GM19468 (cell line): ENCODE results near the gene HIC1.

Source experiments
- ATAC-seq: cut with Tn5 transposase; IDR thresholded peaks from one replicate; pipeline ENCODE4 v1.9.1; 2021; ENCODE audit warnings: mild to moderate bottlenecking, moderate library complexity, moderate number of reproducible peaks; ENCODE audit not compliant: unreplicated experiment; ENCODE audit errors: extremely low read depth

HIC1 gene

DNA sequence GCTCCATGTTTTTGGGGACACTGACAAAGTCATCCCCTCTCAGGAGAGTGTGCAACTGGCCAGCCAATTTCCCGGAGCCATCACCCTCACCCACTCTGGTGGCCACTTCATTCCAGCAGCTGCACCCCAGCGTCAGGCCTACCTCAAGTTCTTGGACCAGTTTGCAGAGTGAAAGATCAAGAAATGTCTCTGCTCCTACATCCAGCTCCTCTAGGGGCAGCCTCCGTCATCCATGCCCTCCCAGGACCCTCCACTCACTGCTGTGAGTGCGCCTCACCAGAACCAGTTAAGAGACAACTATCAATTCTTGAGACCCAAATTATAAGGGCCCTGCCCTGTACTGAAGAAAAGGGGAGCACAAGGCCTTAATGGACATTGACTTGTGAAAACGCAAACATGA is 12.0 kb upstream of the HIC1 start:
- no peak for ATAC-seq

DNA sequence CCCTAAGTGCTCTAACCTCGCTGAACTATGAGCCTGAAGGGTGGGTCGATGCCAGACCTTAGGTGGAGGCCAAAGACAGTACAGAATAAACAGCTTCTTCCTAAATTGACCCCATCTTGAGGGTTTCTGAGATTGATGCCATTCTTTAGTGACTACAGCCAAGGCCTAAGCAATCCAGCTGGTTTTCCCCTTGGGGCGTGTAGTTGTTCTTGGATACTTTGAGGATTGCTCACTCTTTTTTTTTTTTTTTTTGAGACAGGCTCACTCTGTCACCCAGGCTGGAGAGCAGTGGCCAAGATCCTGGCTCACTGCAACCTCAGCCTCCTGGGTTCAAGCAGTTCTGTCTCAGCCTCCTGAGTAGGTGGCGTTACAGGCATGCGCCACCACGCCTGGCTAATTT is 11.1 kb upstream of the HIC1 start:
- ATAC-seq = no peak

DNA sequence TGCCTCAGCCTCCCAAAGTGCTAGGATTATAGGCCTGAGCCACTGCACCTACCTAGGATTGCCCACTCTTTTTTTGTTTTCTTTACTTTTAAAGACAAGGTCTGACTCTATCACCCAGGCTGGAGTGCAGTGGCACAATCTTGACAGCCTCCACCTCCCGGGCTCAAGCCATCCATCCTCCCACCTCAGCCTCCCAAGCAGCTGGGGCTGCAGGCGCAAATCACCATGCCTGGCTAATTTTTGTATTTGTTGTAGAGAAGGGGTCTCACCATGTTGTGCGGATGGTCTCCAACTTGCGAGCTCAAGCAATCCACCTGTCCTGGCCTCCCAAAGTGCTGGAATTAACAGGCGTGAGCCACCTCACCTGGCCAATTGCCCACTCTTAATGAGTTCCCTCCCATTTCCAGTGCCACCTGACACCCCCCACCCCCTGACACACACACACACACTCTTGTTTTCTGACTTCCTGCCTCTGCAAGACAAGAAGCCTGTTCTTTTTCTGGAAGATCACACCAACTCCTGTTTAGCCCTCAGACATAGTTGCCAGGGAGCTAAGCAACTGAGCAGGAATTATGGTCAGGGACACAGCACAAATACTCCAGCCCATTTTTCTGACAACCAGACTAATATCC is 10.5 kb upstream of the HIC1 start:
- no peak for ATAC-seq

DNA sequence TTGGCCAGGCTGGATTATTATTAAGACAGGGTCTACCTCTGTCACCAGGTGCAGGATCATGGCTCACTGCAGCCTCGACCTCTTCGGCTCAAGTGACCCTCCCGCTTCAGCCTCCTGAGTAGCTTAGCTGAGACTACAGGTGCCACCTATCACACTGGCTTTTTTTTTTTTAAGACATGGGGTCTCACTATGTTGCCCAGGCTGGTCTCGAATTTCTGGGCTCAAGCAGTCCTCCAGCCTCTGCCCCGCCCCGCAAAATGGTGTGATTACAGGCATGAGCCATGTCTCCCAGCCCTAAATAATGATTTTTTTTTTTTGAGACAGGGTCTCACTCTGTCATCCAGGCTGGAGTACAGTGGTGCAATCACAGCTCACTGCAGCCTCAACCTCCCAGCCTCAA is 7.3 kb upstream of the HIC1 start:
- ATAC-seq = no peak

DNA sequence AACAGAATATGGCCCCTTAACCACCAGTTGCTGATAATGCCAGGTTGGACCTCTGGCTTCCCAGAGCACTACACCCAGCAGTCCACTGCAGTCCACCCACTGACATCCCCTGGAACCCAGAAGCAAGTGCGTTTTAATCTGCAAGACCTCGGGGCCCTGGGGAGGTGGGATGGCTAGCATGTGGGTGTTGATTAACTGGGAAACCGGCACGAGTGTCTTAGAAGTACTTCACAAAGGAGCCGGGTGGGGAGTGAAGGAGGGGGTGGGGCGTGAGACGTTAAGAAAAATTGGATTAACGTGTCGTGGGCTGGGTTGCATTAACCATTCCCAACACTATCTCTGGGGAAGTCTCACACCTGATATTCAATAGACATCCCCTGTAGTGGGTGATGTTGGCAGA is 6.1 kb upstream of the HIC1 start:
- no peak for ATAC-seq

DNA sequence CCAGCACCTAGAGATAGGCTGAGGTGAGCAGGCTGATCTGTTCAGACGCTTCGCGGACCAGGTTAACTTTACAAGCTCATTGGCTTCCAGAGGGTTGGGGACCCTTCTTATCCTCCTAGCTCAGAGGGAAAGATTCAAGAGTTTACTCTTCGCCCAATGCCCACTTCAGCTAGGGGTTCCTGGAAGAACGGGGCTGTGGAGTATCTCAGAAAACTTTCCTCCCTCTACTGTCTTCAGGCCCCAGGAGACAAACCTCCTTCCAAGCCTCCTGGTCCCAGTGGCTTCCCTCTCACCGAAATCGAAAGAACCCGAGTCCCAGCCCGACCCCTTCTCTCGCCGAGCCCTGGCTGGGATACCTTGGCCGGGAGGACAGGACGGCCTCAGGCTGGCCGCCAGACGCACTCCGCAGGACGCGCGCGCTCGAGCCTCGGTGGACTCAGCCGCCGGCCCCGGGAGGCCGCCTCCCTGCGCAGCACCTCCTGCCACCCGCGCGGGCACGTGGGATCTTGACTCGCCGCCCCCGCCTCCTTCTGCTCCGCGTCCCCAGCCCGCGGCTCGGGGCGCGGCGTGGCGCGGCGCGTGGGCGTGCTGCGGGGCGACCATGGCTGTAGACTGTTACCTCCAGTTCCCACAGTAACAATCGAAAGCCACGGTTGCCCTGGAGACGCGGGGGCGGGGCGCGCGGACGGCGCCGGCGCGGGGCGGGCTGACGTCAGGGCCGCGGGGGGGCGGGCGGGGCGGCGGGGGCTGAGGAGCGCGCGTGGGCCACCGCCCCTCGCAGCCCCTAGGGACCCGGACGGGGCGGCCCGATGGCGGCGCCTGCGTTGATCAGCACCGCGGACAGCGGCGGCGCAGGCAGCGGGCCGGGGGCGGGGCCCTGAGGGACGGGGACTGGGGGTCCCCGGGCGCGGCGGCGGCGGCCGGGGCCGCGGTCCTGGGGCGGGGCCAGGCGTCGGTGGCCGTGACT is 5.3 kb upstream of the HIC1 start:
- ATAC-seq = peak; percentile 48

DNA sequence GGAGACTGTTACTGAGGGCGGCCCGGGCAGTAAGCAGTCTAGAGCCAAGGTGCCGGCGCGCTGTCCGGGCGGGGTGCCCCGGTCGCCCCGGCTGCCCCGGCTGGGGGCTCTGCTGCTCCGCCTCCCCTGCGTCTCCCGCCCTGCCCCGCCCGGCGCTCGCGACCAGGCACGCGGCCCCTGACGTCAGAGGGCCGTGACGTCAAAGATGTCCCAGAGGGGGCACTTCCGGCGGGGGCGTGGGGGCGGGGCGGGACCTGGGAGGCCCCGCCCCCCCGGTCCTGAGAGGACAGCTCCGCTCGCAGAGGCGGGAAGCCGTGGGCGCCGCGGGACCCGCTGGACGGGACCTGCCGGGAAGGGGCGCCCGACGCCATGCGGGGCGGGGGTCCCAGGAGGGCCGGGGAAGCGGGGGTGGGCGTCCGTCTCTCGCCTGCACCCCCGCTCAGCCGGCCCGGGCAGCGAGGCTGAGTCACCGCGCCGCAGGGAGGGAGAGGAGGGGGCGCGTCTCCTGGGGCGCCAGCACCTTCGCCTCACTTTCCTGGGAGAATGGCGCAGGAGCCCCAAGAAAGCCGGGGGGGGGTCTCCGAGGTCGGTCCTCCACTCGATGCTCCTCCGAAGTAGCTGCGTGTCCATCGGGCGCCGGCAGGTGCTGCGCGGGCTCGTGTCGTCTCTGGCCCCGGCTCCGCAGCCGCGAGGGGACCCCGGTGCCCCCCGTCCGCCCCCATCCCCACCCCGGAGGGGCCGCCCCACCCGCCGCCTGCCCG is 4.4 kb upstream of the HIC1 start:
- ATAC-seq = peak; percentile 6

- no peak for ATAC-seq
These were observed 3.6 kb upstream of the HIC1 start for GRCh38 chr17:2051061-2051932.

- ATAC-seq = no peak
These were observed 2.9 kb upstream of the HIC1 start for GRCh38 chr17:2051933-2052559.

DNA sequence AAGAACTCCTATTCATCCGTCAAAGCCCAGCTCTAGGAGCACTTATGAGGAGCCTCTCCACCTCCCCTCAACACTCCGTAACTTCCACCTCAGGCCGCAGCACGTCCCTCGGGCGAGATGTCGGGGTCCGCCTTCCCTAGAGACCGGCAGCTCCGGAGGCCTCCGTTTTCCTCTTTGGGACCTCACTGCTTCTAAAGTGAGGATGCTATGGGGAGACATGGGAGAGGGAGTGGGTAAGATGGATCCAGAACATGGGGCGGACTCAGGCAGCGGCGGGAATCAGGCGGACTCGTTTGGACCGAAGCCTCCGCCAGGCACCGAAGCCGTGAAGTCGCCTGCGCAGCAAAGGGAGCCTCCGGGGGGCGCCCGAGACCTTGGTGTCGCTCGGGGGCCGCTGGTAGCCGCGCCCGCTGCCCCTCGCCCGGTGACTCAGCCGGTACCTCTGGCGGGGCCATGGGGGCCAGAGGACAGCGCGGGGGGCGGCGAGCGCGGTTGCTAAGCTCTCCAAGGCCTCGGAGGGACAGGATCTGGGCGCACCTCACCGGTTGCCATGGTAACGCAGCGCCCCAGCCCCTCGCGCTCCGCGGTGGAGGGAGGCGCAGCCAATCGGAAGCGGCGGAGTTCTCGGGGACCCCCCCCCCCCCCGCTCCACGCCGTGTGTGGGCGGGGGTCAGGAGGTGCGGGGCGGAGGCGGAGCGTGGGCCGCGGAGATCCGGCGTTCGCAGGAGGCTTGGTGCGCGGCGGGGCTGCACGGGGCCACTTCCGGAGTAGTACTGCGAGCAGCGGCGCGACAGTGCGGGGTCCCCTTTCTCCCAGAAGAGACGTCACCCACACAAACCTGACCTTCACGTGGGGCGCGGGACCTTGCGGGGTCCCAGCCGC is 1.3 kb upstream of the HIC1 start:
- no peak for ATAC-seq

DNA sequence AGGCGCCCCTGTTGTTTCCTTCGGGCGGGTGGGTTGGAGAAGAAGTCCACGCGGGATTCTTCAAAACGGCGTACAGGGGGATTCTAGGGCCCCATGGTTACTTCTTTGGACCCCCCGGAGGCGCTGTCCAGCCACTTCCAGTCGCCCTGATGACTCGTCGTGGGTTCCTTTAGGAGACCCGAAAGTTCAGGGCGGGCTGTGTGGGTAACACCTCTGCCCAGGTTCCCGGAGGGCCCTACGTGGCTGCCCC is 716 bp upstream of the HIC1 start:
- no peak for ATAC-seq

- ATAC-seq = no peak
These were observed 646 bp downstream of the HIC1 start for GRCh38 chr17:2055292-2056205.

DNA sequence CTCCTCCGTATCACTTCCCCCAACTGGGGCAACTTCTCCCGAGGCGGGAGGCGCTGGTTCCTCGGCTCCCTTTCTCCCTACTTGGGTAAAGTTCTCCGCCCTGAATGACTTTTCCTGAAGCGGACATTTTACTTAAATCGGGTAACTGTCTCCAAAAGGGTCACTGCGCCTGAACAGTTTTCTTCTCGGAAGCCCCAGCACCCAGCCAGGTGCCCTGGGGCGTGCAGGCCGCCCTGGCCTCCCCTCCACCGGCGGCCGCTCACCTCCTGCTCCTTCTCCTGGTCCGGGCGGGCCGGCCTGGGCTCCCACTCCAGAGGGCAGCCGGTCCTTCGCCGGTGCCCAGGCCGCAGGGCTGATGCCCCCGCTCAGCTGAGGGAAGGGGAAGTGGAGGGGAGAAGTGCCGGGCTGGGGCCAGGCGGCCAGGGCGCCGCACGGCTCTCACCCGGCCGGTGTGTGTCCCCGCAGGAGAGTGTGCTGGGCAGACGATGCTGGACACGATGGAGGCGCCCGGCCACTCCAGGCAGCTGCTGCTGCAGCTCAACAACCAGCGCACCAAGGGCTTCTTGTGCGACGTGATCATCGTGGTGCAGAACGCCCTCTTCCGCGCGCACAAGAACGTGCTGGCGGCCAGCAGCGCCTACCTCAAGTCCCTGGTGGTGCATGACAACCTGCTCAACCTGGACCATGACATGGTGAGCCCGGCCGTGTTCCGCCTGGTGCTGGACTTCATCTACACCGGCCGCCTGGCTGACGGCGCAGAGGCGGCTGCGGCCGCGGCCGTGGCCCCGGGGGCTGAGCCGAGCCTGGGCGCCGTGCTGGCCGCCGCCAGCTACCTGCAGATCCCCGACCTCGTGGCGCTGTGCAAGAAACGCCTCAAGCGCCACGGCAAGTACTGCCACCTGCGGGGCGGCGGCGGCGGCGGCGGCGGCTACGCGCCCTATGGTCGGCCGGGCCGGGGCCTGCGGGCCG is 1.6 kb downstream of the HIC1 start:
- no peak for ATAC-seq

DNA sequence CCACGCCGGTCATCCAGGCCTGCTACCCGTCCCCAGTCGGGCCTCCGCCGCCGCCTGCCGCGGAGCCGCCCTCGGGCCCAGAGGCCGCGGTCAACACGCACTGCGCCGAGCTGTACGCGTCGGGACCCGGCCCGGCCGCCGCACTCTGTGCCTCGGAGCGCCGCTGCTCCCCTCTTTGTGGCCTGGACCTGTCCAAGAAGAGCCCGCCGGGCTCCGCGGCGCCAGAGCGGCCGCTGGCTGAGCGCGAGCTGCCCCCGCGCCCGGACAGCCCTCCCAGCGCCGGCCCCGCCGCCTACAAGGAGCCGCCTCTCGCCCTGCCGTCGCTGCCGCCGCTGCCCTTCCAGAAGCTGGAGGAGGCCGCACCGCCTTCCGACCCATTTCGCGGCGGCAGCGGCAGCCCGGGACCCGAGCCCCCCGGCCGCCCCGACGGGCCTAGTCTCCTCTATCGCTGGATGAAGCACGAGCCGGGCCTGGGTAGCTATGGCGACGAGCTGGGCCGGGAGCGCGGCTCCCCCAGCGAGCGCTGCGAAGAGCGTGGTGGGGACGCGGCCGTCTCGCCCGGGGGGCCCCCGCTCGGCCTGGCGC is 2.4 kb downstream of the HIC1 start:
- ATAC-seq = no peak

DNA sequence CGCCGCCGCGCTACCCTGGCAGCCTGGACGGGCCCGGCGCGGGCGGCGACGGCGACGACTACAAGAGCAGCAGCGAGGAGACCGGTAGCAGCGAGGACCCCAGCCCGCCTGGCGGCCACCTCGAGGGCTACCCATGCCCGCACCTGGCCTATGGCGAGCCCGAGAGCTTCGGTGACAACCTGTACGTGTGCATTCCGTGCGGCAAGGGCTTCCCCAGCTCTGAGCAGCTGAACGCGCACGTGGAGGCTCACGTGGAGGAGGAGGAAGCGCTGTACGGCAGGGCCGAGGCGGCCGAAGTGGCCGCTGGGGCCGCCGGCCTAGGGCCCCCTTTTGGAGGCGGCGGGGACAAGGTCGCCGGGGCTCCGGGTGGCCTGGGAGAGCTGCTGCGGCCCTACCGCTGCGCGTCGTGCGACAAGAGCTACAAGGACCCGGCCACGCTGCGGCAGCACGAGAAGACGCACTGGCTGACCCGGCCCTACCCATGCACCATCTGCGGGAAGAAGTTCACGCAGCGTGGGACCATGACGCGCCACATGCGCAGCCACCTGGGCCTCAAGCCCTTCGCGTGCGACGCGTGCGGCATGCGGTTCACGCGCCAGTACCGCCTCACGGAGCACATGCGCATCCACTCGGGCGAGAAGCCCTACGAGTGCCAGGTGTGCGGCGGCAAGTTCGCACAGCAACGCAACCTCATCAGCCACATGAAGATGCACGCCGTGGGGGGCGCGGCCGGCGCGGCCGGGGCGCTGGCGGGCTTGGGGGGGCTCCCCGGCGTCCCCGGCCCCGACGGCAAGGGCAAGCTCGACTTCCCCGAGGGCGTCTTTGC is 3.1 kb downstream of the HIC1 start:
- no peak for ATAC-seq
